Breast epithelium (tissue), 4 donors: Measurements from ENCODE around the gene NUDT7. TPM values are rescaled to one million over a fixed set of nuclear protein-coding genes. Genes with fewer than 3 reads are reported as not detected.

Source experiments
- DNase-seq, 2 donors: peaks; one replicate each; pipeline ENCODE4 v3.0.0-alpha.2; 2019; ENCODE audit warnings: low spot score in 2 of 2
- H3K27ac ChIP-seq, 2 donors: fragments of 200-600 bp; sonication (generic) in 1 of 2; one replicate each; pipeline ENCODE4 v1.5.1; 2016 to 2019; ENCODE audit warnings: mild to moderate bottlenecking in 1 of 2
- H3K27me3 ChIP-seq, 2 donors: fragments of 200-600 bp; sonication (generic) in 1 of 2; one replicate each; pipeline versions ENCODE4 v1.5.1 to v1.6.0; 2017 to 2019; ENCODE audit warnings: control low read depth in 1 of 2, mild to moderate bottlenecking in 1 of 2
- H3K36me3 ChIP-seq: fragments of 200-600 bp; one replicate; pipeline ENCODE4 v1.5.1; 2019
- H3K4me1 ChIP-seq, 2 donors: fragments of 200-600 bp; sonication (generic); one replicate each; pipeline ENCODE4 v1.5.1; 2016 to 2019; ENCODE audit warnings: control low read depth in 1 of 2
- H3K4me3 ChIP-seq, 3 donors: fragments of 200-600 bp; sonication (generic); 1 replicate in 2 of 3; 2 replicates in 1 of 3; pipeline ENCODE4 v1.5.1; 2016 to 2019; ENCODE audit warnings: mild to moderate bottlenecking in 3 of 3, moderate library complexity in 2 of 3
- H3K9me3 ChIP-seq, 2 donors: fragments of 200-600 bp; sonication (generic) in 1 of 2; one replicate each; pipeline ENCODE4 v1.5.1; 2016 to 2019; ENCODE audit warnings: control low read depth in 1 of 2
- POLR2A ChIP-seq: fragments of 450-650 bp; IDR thresholded peaks from one replicate; pipeline ENCODE4 v1.6.1; 2016; ENCODE audit warnings: antibody characterized with exemption, mild to moderate bottlenecking, moderate library complexity
- POLR2AphosphoS5 ChIP-seq, 3 donors: sonication (generic); formaldehyde crosslinking; IDR thresholded peaks; one replicate each; pipeline ENCODE4 v1.6.1; 2017; ENCODE audit warnings: antibody characterized with exemption in 3 of 3
- intact Hi-C: fragments of 100-400 bp; cut with DNase I; formaldehyde crosslinking; loops from one replicate; pipeline ENCODE4 v1.15.1; 2023; ENCODE audit warnings: low total_unique reads
- total RNA-seq, 3 donors: library from RNA; depleted of rRNA; stranded (reverse); fragments of >200 nt; gene quantifications; one replicate each; pipeline ENCODE4 v1.1.0, GENCODE V29; 2016
- TF ChIP-seq, protein P1 (sequence below), 3 donors: fragments of 450-650 bp; IDR thresholded peaks; one replicate each; pipeline ENCODE4 v1.5.1; 2016 to 2017; ENCODE audit warnings: antibody characterized with exemption in 3 of 3, mild to moderate bottlenecking in 3 of 3, moderate library complexity in 3 of 3

The NUDT7 gene
- total RNA-seq, 3 donors from 2014 or later = 4.9 to 12.3 (median 11.1) TPM

DNA sequence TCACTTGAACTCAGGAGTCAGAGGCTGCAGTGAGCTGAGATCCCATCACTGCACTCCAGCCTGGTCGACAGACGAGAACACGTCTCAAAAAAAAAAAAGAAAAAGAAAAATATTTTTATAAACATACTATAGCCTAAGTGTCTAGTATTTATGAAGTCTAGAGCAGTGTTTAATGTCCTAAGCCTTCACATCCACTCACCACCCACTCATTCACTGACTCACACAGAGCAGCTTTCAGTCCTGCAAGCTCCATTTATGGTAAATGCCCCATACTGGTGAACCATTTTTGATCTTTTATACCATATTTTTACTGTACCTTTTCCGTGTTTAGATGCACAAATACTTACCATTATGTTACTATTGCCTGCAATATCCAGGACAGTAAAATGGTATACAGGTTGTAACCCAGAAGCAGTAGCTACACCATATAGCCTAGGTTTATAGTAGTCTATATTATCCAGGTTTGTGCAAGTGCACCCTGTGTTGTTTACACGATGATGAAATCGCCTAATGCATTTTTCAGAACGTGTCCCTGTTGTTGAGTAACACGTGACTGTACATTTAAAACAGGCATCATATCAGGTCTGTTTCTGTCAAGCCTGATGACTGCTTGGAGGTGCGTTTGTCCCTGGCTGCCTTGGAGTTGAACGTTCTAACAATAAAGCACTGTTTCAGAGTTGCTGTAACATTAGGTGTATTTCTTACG, 10.1 kb downstream of the NUDT7 start:
- no peaks in the 10 kb centered on the region for H3K4me1 ChIP-seq
- intact Hi-C loops = no loop called here
- H3K36me3 ChIP-seq = no peaks in the 10 kb centered on the region
- no peak overlapping the region for H3K27ac ChIP-seq
- no peak for TF ChIP-seq POLR2A
- H3K9me3 ChIP-seq = no peaks in the 10 kb centered on the region
- no peaks in the 10 kb centered on the region for H3K27me3 ChIP-seq
- no peak overlapping the region for H3K4me3 ChIP-seq
- DNase-seq = no peak

DNA sequence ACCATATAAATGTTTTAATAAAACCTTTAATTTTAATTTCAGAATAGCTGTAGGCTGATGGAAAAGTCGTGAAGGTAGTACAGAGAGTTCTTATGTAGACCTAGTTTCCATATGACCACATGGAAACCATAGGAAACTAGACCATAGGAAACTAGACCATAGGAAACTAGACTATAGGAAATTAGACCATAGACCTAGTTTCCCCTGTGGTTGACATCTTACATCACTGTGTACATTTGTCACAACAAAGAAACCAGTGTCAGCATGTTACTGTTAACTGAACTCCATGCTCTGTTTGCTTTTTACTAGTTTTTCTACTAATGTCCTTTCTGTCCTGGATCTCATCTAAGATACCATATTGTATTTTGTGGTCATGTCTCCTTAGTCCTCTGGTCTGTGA, 14.6 kb downstream of the NUDT7 start:
- Histone ChIP-seq H3K4me3 (no peak overlapping the region), H3K4me1 (no peaks in the 10 kb centered on the region), H3K36me3 (no peaks in the 10 kb centered on the region), H3K27me3 (no peaks in the 10 kb centered on the region), H3K27ac (no peak overlapping the region), H3K9me3 (no peaks in the 10 kb centered on the region)
- intact Hi-C loops = no loop called here
- DNase-seq = no peak
- TF ChIP-seq POLR2AphosphoS5 (IDR thresholded peaks at IDR 0.05) = no peak
- no peak for TF ChIP-seq POLR2A
- TF ChIP-seq, protein P1, sequence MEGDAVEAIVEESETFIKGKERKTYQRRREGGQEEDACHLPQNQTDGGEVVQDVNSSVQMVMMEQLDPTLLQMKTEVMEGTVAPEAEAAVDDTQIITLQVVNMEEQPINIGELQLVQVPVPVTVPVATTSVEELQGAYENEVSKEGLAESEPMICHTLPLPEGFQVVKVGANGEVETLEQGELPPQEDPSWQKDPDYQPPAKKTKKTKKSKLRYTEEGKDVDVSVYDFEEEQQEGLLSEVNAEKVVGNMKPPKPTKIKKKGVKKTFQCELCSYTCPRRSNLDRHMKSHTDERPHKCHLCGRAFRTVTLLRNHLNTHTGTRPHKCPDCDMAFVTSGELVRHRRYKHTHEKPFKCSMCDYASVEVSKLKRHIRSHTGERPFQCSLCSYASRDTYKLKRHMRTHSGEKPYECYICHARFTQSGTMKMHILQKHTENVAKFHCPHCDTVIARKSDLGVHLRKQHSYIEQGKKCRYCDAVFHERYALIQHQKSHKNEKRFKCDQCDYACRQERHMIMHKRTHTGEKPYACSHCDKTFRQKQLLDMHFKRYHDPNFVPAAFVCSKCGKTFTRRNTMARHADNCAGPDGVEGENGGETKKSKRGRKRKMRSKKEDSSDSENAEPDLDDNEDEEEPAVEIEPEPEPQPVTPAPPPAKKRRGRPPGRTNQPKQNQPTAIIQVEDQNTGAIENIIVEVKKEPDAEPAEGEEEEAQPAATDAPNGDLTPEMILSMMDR (IDR thresholded peaks at IDR 0.05) = no peak

DNA sequence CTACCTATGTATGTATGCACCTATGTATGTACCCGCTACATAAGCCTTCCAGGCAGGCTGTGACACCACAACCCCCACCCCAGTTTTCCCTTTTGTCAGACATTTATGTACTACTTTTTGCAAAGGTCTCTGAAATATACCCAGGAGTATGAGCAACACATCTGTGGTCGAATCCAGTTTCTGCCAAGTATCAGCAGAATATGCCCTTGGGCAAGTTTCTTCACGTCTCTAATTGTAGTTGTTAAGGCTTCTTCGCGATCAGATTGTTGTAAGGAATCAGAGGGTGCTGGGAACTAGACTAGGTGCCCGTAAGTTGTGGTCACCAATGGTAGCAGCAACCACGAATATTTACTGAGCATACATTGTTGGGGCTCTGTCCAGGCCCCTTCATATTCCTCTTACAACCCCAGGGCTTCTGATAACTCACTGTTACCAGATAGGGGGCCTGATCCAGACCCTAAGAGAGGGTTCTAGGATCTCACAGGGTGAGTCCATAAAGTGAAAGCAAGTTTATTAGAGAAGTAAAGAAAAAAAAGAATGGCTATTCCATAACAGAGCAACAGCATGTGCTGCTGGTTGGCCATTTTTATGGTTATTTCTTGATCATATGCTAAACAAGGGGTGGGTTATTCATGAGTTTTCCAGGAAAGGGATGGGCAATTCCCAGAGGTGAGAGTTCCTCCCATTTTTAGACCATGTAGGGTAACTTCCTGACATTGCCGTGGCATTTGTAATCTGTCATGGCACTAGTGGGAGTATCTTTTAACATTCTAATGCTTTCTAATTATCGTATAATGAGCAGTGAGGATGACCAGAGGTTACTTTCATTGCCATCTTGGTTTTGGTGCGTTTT, 16.6 kb downstream of the NUDT7 start:
- no peak for DNase-seq
- Histone ChIP-seq H3K9me3 (no peaks in the 10 kb centered on the region), H3K4me1 (no peaks in the 10 kb centered on the region), H3K27ac (no peak overlapping the region), H3K36me3 (no peaks in the 10 kb centered on the region), H3K27me3 (no peaks in the 10 kb centered on the region), H3K4me3 (no peak overlapping the region)
- intact Hi-C loops = no loop called here
- TF ChIP-seq, protein P1 (IDR thresholded peaks at IDR 0.05) = no peak
- no peak for TF ChIP-seq POLR2A
- no peak for TF ChIP-seq POLR2AphosphoS5 (IDR thresholded peaks at IDR 0.05)

DNA sequence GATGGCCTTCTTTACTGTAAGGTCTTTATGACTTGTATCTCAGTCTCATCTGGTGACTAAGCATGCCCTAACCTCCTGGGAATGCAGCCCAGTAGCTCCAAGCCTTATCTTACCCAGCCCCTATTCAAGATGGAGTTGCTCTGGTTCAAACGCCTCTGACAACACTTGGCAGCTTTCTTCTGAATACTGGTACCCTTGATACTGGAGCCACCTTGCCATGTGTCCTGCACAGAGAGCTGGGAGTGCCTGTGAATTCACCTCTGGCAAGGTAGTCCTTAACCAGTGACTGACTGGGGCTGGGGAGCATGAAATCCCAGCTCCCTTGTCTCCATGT, 17.2 kb downstream of the NUDT7 start:
- Histone ChIP-seq H3K27ac (no peak overlapping the region), H3K36me3 (no peaks in the 10 kb centered on the region), H3K4me1 (no peaks in the 10 kb centered on the region), H3K9me3 (no peaks in the 10 kb centered on the region), H3K27me3 (no peaks in the 10 kb centered on the region), H3K4me3 (no peak overlapping the region)
- no peak for DNase-seq
- intact Hi-C loops = no loop called here
- TF ChIP-seq POLR2AphosphoS5 (IDR thresholded peaks at IDR 0.05) (no peak), POLR2A (no peak)
- TF ChIP-seq, protein P1 (IDR thresholded peaks at IDR 0.05) = no peak

DNA sequence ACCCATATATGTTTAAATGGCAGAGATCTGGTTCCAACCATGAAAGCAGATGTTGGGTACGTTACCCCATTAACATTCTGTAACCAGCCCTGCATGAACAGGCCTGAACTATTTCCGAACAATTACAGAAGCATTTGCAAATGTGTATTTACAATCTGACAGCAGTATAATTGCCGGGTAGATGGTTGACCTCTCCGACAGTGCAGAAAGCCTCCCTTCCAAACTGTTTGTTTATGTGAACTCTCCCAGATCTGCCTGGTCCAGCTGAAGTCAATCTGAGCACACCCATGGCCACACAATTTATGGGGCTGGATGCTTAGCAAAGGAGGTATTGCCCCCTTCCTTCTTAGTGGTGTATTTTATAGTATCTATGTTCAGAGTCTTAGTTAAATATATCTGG, 21.8 kb downstream of the NUDT7 start:
- Histone ChIP-seq H3K27ac (no peak overlapping the region), H3K4me3 (no peak overlapping the region), H3K36me3 (no peaks in the 10 kb centered on the region), H3K4me1 (no peaks in the 10 kb centered on the region), H3K27me3 (no peaks in the 10 kb centered on the region), H3K9me3 (no peaks in the 10 kb centered on the region)
- TF ChIP-seq, protein P1 (IDR thresholded peaks at IDR 0.05) = no peak
- TF ChIP-seq POLR2A = no peak
- TF ChIP-seq POLR2AphosphoS5 (IDR thresholded peaks at IDR 0.05) = no peak
- intact Hi-C loops = no loop called here
- DNase-seq = no peak
